GM12878 (cell line): ENCODE data around the gene MPRIP. TPM values are rescaled to one million over a fixed set of nuclear protein-coding genes. Genes with fewer than 3 reads are reported as not detected.

Experiments used
- BACH1 ChIP-seq: fragments of 450-650 bp; IDR thresholded peaks from 2 replicates; pipeline ENCODE4 v1.6.1; 2017; ENCODE audit warnings: mild to moderate bottlenecking, borderline replicate concordance
- CBX5 ChIP-seq: sonication (generic); IDR thresholded peaks from 2 replicates; pipeline ENCODE4 v1.6.1; 2016; ENCODE audit warnings: low read depth, moderate library complexity, mild to moderate bottlenecking, inconsistent platforms
- CREM ChIP-seq: IDR thresholded peaks from 2 replicates; pipeline ENCODE4 v1.6.1; 2014; ENCODE audit warnings: antibody characterized with exemption, low read depth
- EED ChIP-seq: sonication (generic); IDR thresholded peaks from 2 replicates; pipeline ENCODE4 v1.6.1; 2016; ENCODE audit warnings: antibody characterized with exemption, low read depth
- ELK1 ChIP-seq: IDR thresholded peaks from 2 replicates; pipeline ENCODE4 v1.6.1; 2012; ENCODE audit warnings: low read depth, low read length, improper control_type of control experiment
- FOS ChIP-seq: IDR thresholded peaks from 3 replicates; pipeline ENCODE4 v1.6.1; 2011; ENCODE audit warnings: borderline replicate concordance; ENCODE audit not compliant: insufficient read length; ENCODE audit errors: extremely low read depth
- HCFC1 ChIP-seq: fragments of 150-350 bp; IDR thresholded peaks from 2 replicates; pipeline ENCODE4 v1.6.1; 2014; ENCODE audit warnings: low read length
- IKZF1 ChIP-seq: fragments of 450-650 bp; conservative IDR thresholded peaks from 2 replicates; pipeline ENCODE4 v1.6.1; 2017; ENCODE audit warnings: antibody characterized with exemption, mild to moderate bottlenecking
- IRF4 ChIP-seq: IDR thresholded peaks from 2 replicates; pipeline ENCODE4 v1.6.1; 2011; ENCODE audit warnings: low read depth, low read length
- JUNB ChIP-seq: IDR thresholded peaks from 2 replicates; pipeline ENCODE4 v1.6.1; 2016; ENCODE audit warnings: antibody characterized with exemption, mild to moderate bottlenecking
- KLF5 ChIP-seq: fragments of 450-650 bp; IDR thresholded peaks from 2 replicates; pipeline ENCODE4 v1.6.1; 2014; ENCODE audit warnings: mild to moderate bottlenecking; ENCODE audit not compliant: partially characterized antibody
- MEF2B ChIP-seq: fragments of 450-650 bp; IDR thresholded peaks from 2 replicates; pipeline ENCODE4 v1.6.1; 2018; ENCODE audit warnings: mild to moderate bottlenecking, moderate library complexity; ENCODE audit not compliant: partially characterized antibody, poor library complexity, severe bottlenecking
- NBN ChIP-seq: fragments of 450-650 bp; IDR thresholded peaks from 2 replicates; pipeline ENCODE4 v1.6.1; 2016
- NFXL1 ChIP-seq: fragments of 450-650 bp; IDR thresholded peaks from 2 replicates; pipeline ENCODE4 v1.6.1; 2017; ENCODE audit warnings: antibody characterized with exemption, mild to moderate bottlenecking, borderline replicate concordance
- NKRF ChIP-seq: fragments of 450-650 bp; conservative IDR thresholded peaks from 2 replicates; pipeline ENCODE4 v1.6.1; 2017; ENCODE audit warnings: mild to moderate bottlenecking, moderate library complexity
- PAX5 ChIP-seq: IDR thresholded peaks from 2 replicates; pipeline ENCODE4 v1.6.1; 2011; ENCODE audit warnings: low read depth, low read length, borderline replicate concordance
- SMAD5 ChIP-seq: IDR thresholded peaks from 2 replicates; pipeline ENCODE4 v1.6.1; 2016; ENCODE audit warnings: antibody characterized with exemption, low read depth
- SUPT20H ChIP-seq: IDR thresholded peaks from 2 replicates; pipeline ENCODE4 v1.6.1; 2011; ENCODE audit warnings: low read depth, mild to moderate bottlenecking, low read length, moderate library complexity, borderline replicate concordance; ENCODE audit not compliant: control insufficient read depth
- TCF12 ChIP-seq: IDR thresholded peaks from 2 replicates; pipeline ENCODE4 v1.6.1; 2011; ENCODE audit warnings: low read depth, mild to moderate bottlenecking, low read length
- ZBED1 ChIP-seq: IDR thresholded peaks from 2 replicates; pipeline ENCODE4 v1.6.1; 2016; ENCODE audit warnings: borderline replicate concordance
- ZBTB4 ChIP-seq: fragments of 450-650 bp; formaldehyde crosslinking; IDR thresholded peaks from 2 replicates; pipeline ENCODE4 v1.4.0; 2022; ENCODE audit warnings: mild to moderate bottlenecking, moderate library complexity
- ZNF274 ChIP-seq: IDR thresholded peaks from one replicate; pipeline ENCODE4 v1.8.0; 2011; ENCODE audit not compliant: insufficient read length, insufficient read depth
- ZNF384 ChIP-seq: IDR thresholded peaks from 2 replicates; pipeline ENCODE4 v1.6.1; 2012; ENCODE audit warnings: low read depth, mild to moderate bottlenecking, low read length, improper control_type of control experiment, borderline replicate concordance
- polyA plus RNA-seq, 11 experiments: library from polyadenylated mRNA; depleted of rRNA in 4 of 11; unstranded in 6 of 11; stranded (reverse) in 5 of 11; fragments of >200 nt; fragmentation: Nextera tagmentation in 4 of 11; fragmentation: Illumina TruSeq in 1 of 11; extraction: Ambion mirVana in 4 of 11; extraction: Trizol in 1 of 11; gene quantifications; 1 replicate in 1 of 11; 2 replicates in 10 of 11; pipeline versions ENCODE4 v1.2.1 to v1.2.3, GENCODE V29; 2011 to 2016; ENCODE audit warnings: inconsistent platforms in 2 of 11, missing spikeins in 2 of 11, low read depth in 1 of 11
- total RNA-seq, 4 experiments: library from RNA; depleted of rRNA in 3 of 4; stranded (reverse); fragments of >200 nt in 3 of 4; fragmentation: Illumina TruSeq in 1 of 4; extraction: Trizol in 1 of 4; gene quantifications; 2 replicates each; pipeline versions ENCODE4 v1.2.1 to v1.2.3, GENCODE V29; 2013 to 2021
- TF ChIP-seq, protein P1 (sequence below): fragments of 450-650 bp; IDR thresholded peaks from 2 replicates; pipeline ENCODE4 v1.6.1; 2017; ENCODE audit warnings: borderline replicate concordance

The MPRIP gene
- total and polyA plus RNA-seq, 10 of the 15 experiments (the other 5 are each of a cell fraction or from before 2014, with no cell fraction given): 16.5 to 168 (median 71.7) TPM

DNA sequence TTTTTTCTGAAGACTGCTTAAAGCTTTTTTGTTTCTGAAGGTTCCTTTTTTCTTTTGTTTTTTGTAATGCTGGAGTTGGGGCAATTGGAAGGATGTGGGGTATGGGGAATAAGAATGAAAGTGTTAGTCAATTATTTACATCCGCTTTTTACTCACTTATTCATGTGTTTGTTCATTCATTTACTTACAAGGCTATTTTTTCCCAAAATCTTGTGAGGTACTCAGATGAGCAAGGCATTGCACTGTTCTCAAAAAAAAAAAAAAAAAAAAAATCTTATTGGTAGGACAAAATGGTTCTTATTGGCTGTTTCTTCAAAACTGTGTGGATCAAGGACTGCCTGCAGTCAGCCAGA, 108.2 kb downstream of the MPRIP start (continued):
- no peak for TF ChIP-seq EED
- TF ChIP-seq ELK1: no peak
- no peak for TF ChIP-seq PAX5
- TF ChIP-seq IRF4: peak; percentile 39; the same call in 1 of the 2 replicates
- no peak for TF ChIP-seq NFXL1
- TF ChIP-seq ZNF274: no peak
- TF ChIP-seq TCF12: no peak
- TF ChIP-seq HCFC1: no peak
- no peak for TF ChIP-seq FOS
- TF ChIP-seq ZNF384: peak; percentile 42; the same call in 1 of the 2 replicates
- TF ChIP-seq ZBED1: no peak
- no peak for TF ChIP-seq BACH1
- TF ChIP-seq SMAD5: no peak
- TF ChIP-seq CREM: peak; percentile 41; the same call in 1 of the 2 replicates
- TF ChIP-seq IKZF1: no peak; the same call in 1 of the 2 replicates
- TF ChIP-seq MEF2B: no peak
- no peak for TF ChIP-seq NBN
- TF ChIP-seq ZBTB4 (CRISPR knock-in tag): no peak
- no peak for TF ChIP-seq SUPT20H
- no peak for TF ChIP-seq NKRF
- TF ChIP-seq CBX5: no peak
- TF ChIP-seq KLF5: no peak
- TF ChIP-seq, protein P1, sequence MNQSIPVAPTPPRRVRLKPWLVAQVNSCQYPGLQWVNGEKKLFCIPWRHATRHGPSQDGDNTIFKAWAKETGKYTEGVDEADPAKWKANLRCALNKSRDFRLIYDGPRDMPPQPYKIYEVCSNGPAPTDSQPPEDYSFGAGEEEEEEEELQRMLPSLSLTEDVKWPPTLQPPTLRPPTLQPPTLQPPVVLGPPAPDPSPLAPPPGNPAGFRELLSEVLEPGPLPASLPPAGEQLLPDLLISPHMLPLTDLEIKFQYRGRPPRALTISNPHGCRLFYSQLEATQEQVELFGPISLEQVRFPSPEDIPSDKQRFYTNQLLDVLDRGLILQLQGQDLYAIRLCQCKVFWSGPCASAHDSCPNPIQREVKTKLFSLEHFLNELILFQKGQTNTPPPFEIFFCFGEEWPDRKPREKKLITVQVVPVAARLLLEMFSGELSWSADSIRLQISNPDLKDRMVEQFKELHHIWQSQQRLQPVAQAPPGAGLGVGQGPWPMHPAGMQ: no peak
- TF ChIP-seq JUNB: peak; percentile 91
